Fibroblast of upper back skin (primary cell): ENCODE results near the gene DUOX1.

ENCODE experiments used
- DNase-seq: peaks from one replicate; pipeline ENCODE4 v3.0.0-alpha.2; 2013

The DUOX1 gene

DNA sequence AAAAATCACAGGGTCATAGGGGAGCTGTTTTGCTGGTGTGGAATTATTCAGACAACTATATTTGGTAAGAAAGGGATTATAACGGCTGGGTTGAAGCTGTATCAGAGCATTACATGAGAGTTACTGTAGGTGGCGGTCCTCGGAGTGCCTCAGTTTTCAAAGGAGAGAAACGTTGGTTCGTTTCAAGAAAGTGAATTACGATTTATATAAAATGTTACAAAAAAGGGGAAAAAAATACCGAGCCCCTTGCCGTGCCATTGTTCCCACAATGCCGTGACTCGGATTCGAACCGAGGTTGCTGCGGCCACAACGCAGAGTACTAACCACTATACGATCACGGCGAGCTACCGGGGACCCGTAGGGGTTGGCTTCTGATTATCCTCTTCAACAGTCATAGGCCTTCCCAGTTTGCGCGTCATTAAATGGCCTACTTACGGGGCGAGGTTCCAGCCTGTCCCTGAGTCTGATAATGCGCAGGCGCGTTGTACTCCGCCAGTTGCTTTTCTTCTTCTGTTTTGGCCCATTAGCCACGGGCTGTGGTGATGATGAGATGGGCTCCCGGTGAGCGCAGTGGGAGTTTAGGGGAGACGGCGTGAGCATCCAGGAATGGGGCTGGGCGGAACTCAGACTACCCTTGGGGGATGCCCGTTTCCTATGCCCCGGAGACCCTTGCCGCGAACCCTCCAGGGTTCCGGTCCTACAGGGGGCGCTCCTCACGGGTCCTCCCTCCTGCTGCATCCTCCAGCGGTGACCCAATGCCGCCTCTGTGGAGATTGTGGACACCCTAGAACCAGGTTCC lies 68.7 kb downstream of the DUOX1 start:
- DNase-seq: peak; percentile 97

DNA sequence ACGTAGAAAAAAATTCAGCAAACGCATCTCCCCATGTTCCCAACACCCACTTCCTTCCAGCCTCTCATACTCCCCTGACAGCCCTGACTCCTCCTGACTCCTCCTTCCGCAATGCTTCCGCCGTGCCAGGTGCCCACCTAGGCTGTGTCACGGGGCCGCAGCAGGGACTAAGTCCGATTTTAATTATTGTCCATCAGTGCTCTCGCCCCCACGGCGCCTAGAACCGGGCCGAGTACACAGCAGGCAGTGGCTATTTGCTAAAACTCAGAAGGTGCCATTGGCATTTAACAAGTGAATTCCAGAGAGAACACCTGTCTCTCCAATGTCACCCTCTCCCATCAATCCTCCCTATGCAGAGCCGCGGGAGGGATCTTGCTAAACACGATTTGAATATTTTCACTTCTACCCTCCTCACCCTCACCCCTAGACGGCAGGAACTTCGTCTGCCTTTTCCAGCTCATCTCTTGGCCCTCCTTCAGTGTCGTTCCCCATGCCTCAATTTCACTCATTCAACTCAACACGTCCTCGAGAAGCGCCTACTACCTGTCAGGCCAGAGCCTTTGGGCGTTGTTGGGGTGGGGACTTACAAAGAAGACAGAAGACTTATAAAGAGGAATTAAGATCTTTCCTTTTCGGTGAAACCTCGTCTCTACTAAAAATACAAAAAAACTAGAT lies 69.5 kb downstream of the DUOX1 start:
- no peak for DNase-seq

DNA sequence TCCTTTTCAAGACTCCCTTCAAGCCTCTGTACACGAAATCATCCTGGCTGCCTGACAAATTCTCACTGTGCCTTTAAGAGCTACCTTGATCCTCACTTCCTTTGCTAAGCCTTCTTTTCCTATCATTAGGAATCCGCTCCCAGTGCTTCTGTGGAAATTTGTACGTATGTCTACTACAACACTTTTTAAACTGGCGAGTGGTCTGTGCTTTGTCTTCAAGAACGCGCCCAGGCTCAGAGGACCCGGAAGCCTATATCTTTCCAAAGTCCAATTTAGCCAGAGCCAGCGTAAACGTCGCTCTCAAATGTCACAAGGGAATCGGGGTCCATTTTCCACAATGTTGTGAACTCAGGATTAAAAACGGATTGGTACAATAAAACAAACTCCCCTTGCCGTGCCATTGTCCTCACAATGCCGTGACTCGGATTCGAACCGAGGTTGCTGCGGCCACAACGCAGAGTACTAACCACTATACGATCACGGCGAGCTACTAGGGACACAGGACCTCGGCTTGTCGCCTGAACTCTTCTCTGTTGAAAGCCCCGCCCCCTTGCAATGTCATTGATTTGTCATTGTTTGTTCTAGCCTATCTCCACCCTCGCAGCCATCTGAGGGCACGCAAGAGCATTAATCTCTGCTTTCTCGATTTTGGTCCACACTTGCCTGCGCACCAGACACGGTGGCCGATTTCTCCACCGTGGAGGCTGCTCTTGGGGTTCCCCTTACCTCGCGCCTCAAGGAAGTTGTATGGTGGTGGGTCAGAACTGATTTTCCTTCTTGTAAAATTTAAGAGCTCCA lies 70.4 kb downstream of the DUOX1 start:
- peak; percentile 98 for DNase-seq

DNA sequence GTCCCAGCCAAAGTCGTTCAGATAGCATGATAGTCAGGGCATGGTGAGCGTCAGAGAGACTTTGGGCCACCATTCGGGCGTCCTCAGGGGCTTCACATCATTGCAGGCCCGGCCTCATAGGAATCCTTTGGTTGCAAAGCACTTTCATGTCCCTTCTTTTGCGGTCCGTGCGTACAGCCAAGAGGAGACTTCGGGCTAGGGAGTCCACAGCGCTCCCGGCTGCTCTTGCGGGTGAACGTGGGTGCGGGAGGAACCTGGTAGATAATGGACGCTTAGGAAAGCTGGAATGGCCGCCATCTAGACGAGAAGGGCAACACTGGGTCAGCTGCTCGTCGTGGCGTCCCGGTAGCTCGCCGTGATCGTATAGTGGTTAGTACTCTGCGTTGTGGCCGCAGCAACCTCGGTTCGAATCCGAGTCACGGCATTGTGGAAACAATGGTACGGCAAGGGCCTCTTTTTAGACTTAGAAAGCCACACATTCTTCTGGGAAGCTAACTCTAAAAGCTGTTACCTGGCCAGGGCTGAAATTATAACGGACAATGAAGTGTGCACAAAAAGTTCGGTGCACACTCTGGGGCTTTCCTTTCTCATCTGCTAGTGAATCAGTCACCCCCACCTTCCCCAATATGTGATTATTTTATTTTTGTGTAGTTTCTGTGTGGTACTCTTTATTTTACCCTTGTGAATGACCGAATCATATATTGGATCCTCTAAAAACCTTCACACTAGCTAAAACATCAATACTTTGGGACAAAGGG lies 71.2 kb downstream of the DUOX1 start:
- DNase-seq: peak; percentile 85

DNA sequence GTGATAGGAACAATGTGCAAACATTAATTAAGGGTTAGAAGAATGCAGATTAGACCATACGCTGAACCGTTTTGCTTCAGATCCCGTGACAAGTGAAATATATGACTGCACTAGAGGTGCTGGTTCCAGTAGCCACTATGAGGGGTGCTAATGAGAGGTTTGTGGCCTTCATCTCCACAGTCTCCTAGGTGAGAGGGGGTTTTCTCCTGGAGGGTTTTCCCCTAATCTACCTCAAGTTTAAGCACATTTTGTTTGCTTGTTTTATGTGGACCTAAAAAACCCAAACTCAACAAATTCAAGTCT lies 71.7 kb downstream of the DUOX1 start:
- DNase-seq: no peak

DNA sequence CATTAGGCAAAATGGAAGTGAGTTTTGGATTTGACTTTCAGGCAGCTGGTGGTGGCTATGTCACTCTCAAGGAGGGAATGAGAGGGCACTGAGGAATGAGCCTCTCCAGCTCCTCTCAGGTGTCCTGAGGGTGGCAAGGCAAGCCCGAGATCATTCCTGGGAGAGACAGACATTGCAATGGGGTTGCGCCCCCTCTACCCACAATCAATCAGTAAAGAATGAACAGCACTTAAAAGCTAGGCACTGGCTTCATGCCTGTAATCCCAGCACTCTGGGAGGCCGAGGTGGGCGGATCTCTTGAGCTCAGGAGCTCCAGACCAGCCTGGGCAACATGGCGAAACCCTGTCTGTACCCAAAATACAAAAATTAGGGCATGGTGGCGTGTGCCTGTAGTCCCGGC lies 72.1 kb downstream of the DUOX1 start:
- no peak for DNase-seq

DNA sequence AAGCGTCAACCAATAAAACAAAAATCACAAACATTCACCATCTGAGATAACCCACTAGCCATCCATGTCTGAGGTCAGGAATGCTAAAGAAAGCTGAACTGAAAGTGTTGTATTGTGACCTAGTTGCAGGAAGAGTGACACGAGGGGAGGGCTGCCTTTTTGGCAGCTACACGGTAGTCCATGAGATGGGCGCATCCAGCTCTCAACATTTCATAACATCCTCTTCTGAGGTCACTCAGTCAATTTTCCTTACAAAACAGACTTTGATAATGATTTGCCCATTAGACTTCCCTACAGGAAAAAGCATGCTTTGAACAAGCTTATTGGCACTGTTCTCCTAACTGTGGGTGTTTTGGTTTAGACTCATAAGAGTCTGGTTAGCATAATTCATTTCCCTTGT lies 73.4 kb downstream of the DUOX1 start:
- DNase-seq: no peak

DNA sequence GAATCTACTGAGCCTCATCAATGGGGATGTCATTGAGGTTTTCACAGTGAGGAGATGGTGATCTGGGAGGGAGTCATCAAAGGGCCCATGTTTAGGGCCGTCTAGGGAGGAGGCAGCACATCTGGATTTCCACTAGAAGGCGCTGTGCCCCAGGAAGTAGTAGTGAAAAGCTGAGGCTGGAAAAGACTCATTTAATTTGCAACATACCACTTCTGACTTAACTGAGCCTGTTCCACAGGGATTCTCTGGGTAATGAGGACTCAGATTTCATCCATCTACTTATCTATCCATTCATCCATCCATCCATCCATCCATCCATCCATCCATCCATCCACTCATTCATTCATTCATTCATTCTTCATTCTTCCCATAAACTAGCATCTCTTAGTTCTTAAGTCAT lies 75.4 kb downstream of the DUOX1 start:
- peak; percentile 65 for DNase-seq

DNA sequence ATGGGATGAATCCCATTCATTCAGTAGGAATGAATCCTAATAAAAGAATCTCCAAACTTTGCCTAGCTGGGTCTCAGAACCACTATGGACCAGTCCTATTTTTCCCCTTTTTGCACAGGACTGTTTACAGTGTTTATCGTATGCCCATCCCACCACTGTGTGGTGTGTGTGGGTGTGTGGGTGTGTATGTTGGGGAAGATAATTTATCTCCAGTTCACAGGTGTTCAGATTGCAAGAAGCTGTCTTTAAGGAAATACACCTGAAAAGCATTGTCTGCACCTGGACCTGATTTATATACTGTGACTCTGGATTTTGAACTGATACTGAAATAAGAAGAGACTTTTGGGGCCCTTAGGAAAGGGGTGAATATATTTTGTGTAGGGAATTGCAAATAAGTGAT lies 82.7 kb downstream of the DUOX1 start:
- no peak for DNase-seq
